ENCODE results near the gene JAG1. TPM values are rescaled to one million over a fixed set of nuclear protein-coding genes. Genes with fewer than 3 reads are reported as not detected.

Gene JAG1
- total and polyA plus RNA-seq, 5 experiments from 2014 or later: 0.05 to 0.18 (median 0.06) TPM; not detected in 2

DNA sequence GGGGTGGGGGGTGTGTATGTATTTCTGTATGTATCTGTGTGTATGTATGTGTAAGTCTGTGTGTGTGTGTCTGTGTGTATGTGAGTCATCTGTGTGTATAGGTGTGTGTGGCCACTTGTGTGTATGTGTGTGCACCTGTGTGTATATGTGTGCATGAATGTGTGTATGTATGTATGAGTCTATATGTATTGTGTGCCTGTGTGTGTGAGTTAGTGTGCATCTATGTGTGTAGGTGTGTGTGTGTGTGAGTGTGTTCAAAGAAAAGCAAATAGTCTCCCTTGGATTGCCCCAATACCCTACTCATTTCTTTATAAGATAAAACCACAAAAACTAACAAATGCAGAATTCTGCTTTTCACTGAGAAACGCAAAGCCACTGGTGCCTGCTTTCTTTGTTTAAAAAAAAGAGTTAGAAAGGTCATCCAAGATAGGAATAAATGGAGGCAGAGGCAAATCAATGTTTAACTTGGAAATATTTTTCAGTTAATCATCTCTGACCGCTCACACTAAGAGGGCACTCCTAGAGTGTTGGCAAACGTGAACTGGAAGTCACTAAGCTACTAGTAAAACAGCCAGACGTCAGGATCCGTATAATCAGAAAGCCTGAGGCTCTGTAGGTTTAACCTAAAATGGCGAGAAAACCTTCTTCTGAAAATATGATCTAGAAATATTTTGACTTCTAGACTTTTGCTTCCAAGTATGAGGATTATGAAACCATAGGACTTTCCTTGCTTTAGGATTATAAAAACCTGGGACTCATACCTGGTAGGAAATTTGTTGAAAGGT is 37.4 kb upstream of the JAG1 start:
- no peak for ATAC-seq
- DNase-seq: no peak
- POLR2A ChIA-PET: no interaction called here
- Mint-ChIP-seq H3K27ac (no peak overlapping the region), H3K36me3 (no peaks in the 10 kb centered on the region), H3K9me3 (no peaks in the 10 kb centered on the region), H3K27me3 (peaks cover 4 to 16% (median 8%) of the 10 kb centered on the region in 5 donors), H3K4me1 (no peaks in the 10 kb centered on the region), H3K4me3 (no peak overlapping the region)

DNA sequence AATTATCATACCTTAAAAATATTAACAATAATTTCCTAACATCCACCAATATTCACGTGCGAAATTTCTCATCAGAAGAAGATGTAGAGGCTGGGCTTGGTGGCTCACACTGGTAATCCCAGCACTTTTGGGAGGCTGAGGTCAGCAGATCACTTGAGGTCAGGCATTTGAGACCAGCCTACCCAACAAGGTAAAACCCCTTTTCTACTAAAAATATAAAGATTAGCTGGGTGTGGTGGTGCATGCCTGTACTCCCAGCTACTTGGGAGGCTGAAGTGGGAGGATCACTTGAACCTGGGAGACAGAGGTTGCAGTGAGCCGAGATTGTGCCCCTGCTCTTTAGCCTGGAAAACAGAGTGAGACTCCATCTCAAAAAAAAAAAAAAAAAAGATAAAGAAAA is 36.1 kb upstream of the JAG1 start:
- H3K9me3 Mint-ChIP-seq: peaks cover 0 to 4% (median 0%) of the 10 kb centered on the region in 9 donors
- ATAC-seq: no peak
- no peaks in the 10 kb centered on the region for H3K4me1 Mint-ChIP-seq

DNA sequence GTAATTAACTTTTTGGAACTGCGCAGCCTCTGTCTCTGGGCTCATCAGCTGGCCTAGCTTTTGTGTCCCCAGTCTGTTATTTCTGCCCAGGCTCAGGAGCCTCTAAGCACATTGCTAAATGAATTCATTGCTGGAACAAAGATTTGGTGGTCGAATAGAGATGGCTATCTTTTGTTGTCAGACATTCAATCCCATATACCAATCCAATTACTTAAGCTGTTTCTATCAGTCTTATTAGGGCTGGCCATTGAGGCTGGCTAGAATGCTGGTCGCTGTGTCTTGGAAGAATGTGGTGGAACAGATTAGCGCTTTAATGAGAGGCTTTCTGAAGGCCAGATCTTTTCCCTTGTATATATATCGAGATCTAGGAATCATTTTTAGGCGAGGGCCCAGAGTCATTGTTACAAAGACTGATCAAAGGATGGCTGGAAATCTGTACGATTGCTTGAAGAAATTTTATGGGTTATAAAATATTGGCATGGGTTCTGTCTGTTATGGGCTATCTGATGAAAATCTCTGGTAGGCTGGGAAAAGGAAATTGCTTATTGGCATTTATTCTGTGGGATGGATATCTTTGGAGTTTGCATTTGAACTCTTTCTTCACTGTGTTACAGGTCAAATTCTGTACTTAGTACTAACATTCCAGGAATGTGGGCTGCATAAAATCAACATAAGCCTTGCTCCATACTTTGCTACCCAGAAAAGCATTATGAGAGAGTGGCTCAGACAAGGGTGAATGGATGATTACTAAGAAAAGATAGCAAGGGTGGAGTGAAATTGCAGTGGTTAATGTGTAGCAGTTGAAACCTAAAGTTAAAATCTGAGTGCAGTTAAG is 34.8 kb upstream of the JAG1 start:
- H3K9me3 Mint-ChIP-seq: peaks cover 0 to 9% (median 0%) of the 10 kb centered on the region in 9 donors
- H3K4me3 Mint-ChIP-seq: no peak overlapping the region
- no peaks in the 10 kb centered on the region for H3K4me1 Mint-ChIP-seq
- peaks cover 4 to 27% (median 11%) of the 10 kb centered on the region in 5 donors for H3K27me3 Mint-ChIP-seq
- POLR2A ChIA-PET: no interaction called here
- no peaks in the 10 kb centered on the region for H3K36me3 Mint-ChIP-seq
- H3K27ac Mint-ChIP-seq: no peak overlapping the region
- DNase-seq: no peak
- no peak for ATAC-seq

More for the DNA sequence above, 36.1 kb upstream of the JAG1 start:
- no peak for DNase-seq
- H3K36me3 Mint-ChIP-seq: no peaks in the 10 kb centered on the region
- H3K27me3 Mint-ChIP-seq: peaks cover 4 to 22% (median 11%) of the 10 kb centered on the region in 5 donors
- no peak overlapping the region for H3K4me3 Mint-ChIP-seq
- no peak overlapping the region for H3K27ac Mint-ChIP-seq
- POLR2A ChIA-PET: no interaction called here

DNA sequence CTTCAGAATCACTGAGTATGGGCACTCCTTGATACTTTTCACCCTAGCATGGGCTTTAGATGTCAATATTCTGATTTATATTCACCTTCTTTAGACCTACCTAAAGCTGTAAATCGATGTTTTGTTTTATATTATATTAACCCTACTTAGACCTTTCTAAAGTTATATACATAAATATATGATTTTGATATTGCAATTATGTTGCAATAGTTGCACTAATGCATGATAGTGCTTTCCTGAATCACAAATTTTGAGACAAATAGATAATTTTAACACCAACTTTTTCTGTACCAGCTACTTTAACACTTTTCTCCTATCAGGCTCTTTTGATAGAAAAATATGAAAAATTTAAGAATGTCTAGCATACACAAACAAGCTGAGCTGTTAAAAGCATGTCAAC is 34.0 kb upstream of the JAG1 start:
- Mint-ChIP-seq H3K27me3 (peaks cover 4 to 30% (median 11%) of the 10 kb centered on the region in 5 donors), H3K9me3 (peaks cover 0 to 12% (median 2%) of the 10 kb centered on the region in 9 donors), H3K4me3 (no peak overlapping the region), H3K36me3 (no peaks in the 10 kb centered on the region), H3K27ac (no peak overlapping the region), H3K4me1 (no peaks in the 10 kb centered on the region)
- ATAC-seq (no peak), DNase-seq (no peak)
- POLR2A ChIA-PET: no interaction called here

DNA sequence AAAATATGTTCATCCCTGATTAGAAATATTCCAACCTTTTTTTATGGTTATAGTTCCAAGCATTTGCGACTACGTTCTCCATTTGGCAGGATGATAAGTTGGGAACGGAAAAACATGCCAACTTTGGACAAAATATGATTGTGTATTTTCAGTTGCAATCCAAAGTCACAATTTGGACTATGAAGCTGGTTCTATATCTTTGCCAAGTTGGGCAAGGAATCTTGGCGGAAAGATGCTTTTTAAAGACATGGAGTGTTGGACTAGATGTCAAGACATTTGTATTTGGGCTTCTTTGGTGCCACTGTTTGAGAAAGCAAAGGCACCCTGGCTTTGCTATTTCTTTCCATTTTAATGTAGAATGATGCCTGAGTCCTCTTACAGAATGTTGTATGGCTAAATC is 33.3 kb upstream of the JAG1 start:
- H3K36me3 Mint-ChIP-seq: no peaks in the 10 kb centered on the region
- DNase-seq (no peak), ATAC-seq (no peak)
- H3K4me1 Mint-ChIP-seq: no peaks in the 10 kb centered on the region
- POLR2A ChIA-PET: no interaction called here
- H3K27ac Mint-ChIP-seq: no peak overlapping the region
- no peak overlapping the region for H3K4me3 Mint-ChIP-seq
- peaks cover 0 to 12% (median 2%) of the 10 kb centered on the region in 9 donors for H3K9me3 Mint-ChIP-seq
- peaks cover 2 to 30% (median 11%) of the 10 kb centered on the region in 5 donors for H3K27me3 Mint-ChIP-seq

DNA sequence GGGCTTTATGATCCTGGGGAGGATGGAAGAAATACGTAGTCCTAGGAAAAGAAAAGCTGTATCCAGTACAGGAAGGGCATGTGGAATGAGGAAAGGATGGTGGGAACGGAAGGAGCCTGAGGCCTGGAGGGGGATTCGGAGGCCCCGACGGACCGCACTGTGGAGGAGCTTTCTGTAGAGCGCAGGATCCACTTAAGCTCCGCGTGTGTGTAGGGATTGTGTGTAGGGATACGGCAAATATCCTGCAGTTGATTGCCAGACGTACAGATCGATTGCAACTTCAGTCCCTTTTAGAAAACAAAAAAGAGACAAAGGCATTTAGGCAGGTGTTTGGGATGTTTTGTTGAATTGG is 32.6 kb upstream of the JAG1 start:
- ATAC-seq: no peak
- DNase-seq: no peak
- Mint-ChIP-seq H3K27ac (no peak overlapping the region), H3K4me3 (no peak overlapping the region), H3K9me3 (peaks cover 0 to 12% (median 2%) of the 10 kb centered on the region in 9 donors), H3K27me3 (peaks cover 2 to 30% (median 11%) of the 10 kb centered on the region in 5 donors), H3K4me1 (no peaks in the 10 kb centered on the region), H3K36me3 (no peaks in the 10 kb centered on the region)
- POLR2A ChIA-PET: no interaction called here

DNA sequence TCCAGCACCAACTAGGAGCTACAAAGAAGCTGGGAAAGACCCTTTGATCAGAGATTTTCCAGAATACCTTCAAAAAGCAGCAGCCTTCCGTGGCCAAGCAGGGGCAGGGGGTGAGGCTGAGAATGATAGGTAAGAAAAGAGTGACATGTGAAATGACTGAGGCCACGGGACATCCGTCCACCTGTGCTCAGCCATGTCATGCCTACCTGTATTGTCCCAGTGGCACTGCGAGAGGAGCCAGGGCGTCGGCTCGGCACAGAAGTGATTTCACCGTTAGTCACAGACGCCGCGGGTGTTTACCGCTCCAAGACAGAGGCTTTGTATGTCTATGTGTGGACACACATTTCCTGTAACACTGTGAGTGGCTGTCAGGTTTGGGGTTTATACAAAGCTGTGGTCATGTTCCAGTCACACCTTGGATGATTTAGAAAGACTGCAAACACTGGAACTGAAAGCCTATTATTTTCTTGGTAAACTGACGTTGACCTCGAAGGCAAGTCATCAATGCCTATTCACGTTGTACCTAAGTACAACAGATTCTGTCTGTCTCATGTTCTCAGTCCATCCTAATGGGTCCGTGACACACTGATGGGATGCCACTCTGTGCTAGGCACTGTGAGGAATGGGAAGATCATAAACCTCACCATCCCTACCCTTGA is 32.1 kb upstream of the JAG1 start:
- Mint-ChIP-seq H3K4me1 (no peaks in the 10 kb centered on the region), H3K27ac (no peak overlapping the region), H3K27me3 (peaks cover under 1 to 28% (median 11%) of the 10 kb centered on the region in 5 donors), H3K36me3 (no peaks in the 10 kb centered on the region), H3K4me3 (no peak overlapping the region), H3K9me3 (peaks cover 0 to 12% (median 2%) of the 10 kb centered on the region in 9 donors)
- DNase-seq (no peak), ATAC-seq (no peak)
- POLR2A ChIA-PET: no interaction called here

DNA sequence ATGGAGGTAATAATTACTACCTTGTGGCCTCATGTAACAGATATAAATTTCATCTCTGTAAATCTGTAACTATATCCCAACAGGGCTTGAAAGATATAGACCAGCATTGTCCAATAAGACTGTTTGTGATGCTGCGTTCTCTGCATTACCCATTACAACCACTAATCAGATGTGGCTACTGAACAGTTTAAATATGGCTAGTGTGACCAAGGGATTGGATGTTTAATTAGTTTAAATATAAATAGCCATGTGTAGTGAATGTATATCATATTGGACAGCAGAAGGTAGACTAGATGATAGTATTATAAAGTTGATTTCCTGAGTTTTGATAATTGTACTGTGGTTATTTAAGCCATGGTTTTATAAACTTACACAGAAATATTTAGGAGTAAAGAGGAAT is 27.8 kb upstream of the JAG1 start:
- ATAC-seq: no peak
- no peak for DNase-seq
- no peak overlapping the region for H3K27ac Mint-ChIP-seq
- POLR2A ChIA-PET: no interaction called here
- H3K27me3 Mint-ChIP-seq: peaks cover 3 to 30% (median 15%) of the 10 kb centered on the region in 5 donors
- no peaks in the 10 kb centered on the region for H3K36me3 Mint-ChIP-seq
- peaks cover 0 to 2% (median 0%) of the 10 kb centered on the region in 4 donors for H3K4me1 Mint-ChIP-seq
- peaks cover 0 to 21% (median 2%) of the 10 kb centered on the region in 9 donors for H3K9me3 Mint-ChIP-seq
- H3K4me3 Mint-ChIP-seq: no peak overlapping the region

DNA sequence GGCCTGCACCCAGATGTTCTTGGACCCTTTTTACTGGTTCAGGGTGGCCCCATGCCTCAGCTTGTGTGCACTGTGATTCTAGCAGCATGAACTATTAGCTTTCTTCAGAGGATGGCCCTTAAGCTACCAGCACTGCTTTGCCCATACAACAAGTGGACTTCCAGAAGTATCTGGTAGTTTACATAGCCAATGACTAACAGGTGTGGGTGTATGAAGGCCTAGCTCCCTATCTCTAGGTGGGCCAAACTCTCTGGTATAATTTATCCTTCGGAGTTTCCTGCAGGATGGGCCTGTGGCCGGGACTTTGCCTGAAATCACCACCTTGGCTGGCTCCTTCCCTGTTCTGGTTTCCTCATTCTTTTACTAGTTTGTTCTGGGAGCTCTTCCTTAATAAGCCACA is 26.1 kb upstream of the JAG1 start:
- Mint-ChIP-seq H3K4me3 (no peak overlapping the region), H3K9me3 (peaks cover 0 to 22% (median 5%) of the 10 kb centered on the region in 9 donors), H3K4me1 (peaks cover 0 to 2% (median 0%) of the 10 kb centered on the region in 4 donors), H3K36me3 (no peaks in the 10 kb centered on the region), H3K27me3 (peaks cover 6 to 27% (median 14%) of the 10 kb centered on the region in 5 donors), H3K27ac (no peak overlapping the region)
- DNase-seq (no peak), ATAC-seq (no peak)
- POLR2A ChIA-PET: no interaction called here

DNA sequence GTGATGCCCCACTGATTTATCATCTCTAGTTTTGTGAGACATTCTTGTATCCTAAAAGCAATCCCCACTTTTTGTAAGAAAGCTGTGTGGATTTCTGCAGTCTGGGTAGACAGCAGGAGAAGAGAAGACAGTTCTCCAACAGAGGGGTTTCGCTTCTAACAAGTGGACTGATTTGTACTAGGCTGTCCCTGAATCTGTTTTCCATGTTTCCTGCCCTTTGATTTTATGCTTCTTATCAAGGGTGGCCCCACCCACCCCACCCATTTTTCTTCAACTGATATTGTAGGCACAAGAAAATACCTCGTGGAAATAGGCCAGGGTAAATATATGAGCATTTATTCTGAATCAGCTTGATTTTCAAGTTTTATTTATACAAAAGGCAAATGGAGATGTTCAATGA is 25.7 kb upstream of the JAG1 start:
- DNase-seq (no peak), ATAC-seq (no peak)
- Mint-ChIP-seq H3K4me3 (no peak overlapping the region), H3K27ac (no peak overlapping the region), H3K36me3 (no peaks in the 10 kb centered on the region), H3K27me3 (peaks cover 6 to 26% (median 14%) of the 10 kb centered on the region in 5 donors), H3K9me3 (peaks cover 0 to 22% (median 5%) of the 10 kb centered on the region in 9 donors), H3K4me1 (peaks cover 0 to 2% (median 0%) of the 10 kb centered on the region in 4 donors)
- POLR2A ChIA-PET: no interaction called here

DNA sequence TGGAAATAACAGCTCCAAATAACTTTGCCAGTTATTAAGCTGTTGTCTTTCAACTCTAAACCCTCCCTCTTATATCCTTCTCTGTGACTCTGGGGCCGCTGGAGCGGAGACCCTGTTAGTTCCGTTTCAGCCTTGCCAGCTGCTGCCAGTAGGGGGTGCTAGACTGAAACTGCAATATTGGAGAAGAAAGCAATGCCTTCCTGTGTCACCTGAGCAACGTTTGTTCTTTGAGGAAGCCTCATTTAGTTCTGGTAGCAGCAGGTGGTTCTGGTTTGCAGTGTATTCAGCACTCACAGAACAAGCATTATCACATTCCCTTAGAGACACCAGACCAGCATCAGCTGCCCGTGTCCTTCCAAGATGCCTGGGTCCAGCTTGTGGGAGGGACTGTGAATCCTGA is 22.9 kb upstream of the JAG1 start:
- peaks cover 8 to 22% (median 14%) of the 10 kb centered on the region in 5 donors for H3K27me3 Mint-ChIP-seq
- DNase-seq: no peak
- ATAC-seq: no peak
- H3K27ac Mint-ChIP-seq: no peak overlapping the region
- peaks cover 0 to 10% (median 2%) of the 10 kb centered on the region in 9 donors for H3K9me3 Mint-ChIP-seq
- H3K4me3 Mint-ChIP-seq: no peak overlapping the region
- POLR2A ChIA-PET: no interaction called here
- no peaks in the 10 kb centered on the region for H3K36me3 Mint-ChIP-seq
- H3K4me1 Mint-ChIP-seq: peaks cover 0 to 2% (median 0%) of the 10 kb centered on the region in 4 donors

DNA sequence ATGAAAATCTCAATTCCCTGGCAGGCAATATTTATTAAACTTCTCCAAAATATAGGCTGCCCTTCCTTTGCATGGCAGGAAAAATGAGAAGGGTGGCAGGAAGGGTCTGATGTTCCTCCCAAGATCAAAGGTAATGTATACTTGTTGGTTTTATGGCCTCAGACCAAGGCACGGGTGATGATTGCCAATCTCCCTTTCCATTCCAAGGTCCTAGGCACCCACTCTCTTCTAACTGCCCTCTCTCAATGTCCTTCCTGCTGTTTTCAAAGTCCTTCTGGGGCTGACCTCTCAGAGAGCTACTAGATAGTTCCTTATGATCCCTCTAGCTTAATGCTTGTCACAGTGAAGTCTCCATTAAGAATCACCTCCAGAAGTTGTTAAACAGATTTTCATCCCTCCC is 15.6 kb upstream of the JAG1 start:
- H3K9me3 Mint-ChIP-seq: no peaks in the 10 kb centered on the region
- POLR2A ChIA-PET: no interaction called here
- no peaks in the 10 kb centered on the region for H3K36me3 Mint-ChIP-seq
- no peak for ATAC-seq
- DNase-seq: no peak
- no peak overlapping the region for H3K4me3 Mint-ChIP-seq
- H3K4me1 Mint-ChIP-seq: no peaks in the 10 kb centered on the region
- H3K27me3 Mint-ChIP-seq: peaks cover 7 to 13% (median 11%) of the 10 kb centered on the region in 5 donors
- H3K27ac Mint-ChIP-seq: no peak overlapping the region

DNA sequence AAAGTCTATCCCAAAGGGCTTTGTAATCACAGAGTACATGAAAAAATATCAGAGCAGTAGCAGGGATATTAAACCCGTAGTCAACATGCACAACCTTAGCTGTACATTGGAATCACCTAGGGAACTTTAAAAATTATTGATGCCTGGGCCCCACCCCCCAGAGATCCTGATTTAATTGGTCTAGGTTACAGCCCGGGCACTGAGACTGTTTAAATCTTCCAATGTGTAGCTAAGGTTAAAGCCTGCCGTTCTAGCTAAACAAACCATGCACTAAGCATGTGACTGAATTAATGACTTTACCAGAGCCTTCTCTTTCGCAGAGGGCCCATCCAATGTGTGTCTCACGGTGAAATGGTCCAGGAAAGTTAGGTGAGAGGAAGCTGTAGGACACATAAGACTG is 14.1 kb upstream of the JAG1 start:
- DNase-seq: no peak
- H3K27me3 Mint-ChIP-seq: peaks cover 6 to 13% (median 10%) of the 10 kb centered on the region in 5 donors
- no peaks in the 10 kb centered on the region for H3K36me3 Mint-ChIP-seq
- H3K27ac Mint-ChIP-seq: no peak overlapping the region
- no peaks in the 10 kb centered on the region for H3K9me3 Mint-ChIP-seq
- no peak for ATAC-seq
- POLR2A ChIA-PET: no interaction called here
- no peak overlapping the region for H3K4me3 Mint-ChIP-seq
- H3K4me1 Mint-ChIP-seq: no peaks in the 10 kb centered on the region
